SK-N-SH treated with all-trans-retinoic acid at 6 μM for 48 hours (cell line): ENCODE data around the gene BTG3.

Experiments used
- CREB5 ChIP-seq: fragments of 250-450 bp; sonication (Bioruptor Pico); IDR thresholded peaks from 2 replicates; pipeline ENCODE4 v1.5.1; 2020; ENCODE audit warnings: low read depth, mild to moderate bottlenecking, moderate library complexity
- RARB ChIP-seq: fragments of 250-450 bp; sonication (Bioruptor Pico); IDR thresholded peaks from 2 replicates; pipeline ENCODE4 v1.8.0; 2021; ENCODE audit warnings: mild to moderate bottlenecking, moderate library complexity
- ZNF8 ChIP-seq: fragments of 450-650 bp; formaldehyde crosslinking; IDR thresholded peaks from 2 replicates; pipeline ENCODE4 v1.5.0; 2020; ENCODE audit warnings: mild to moderate bottlenecking, moderate library complexity

GRCh38 chr21:17650292-17650691 lies 37.6 kb upstream of the BTG3 start:
- no peak for TF ChIP-seq CREB5 (CRISPR knock-in tag)
- no peak for TF ChIP-seq ZNF8 (CRISPR knock-in tag)
- TF ChIP-seq RARB (CRISPR knock-in tag), result no peak
